Hepatocyte (in vitro differentiated cells): ENCODE results near the gene NOP56. TPM values are rescaled to one million over a fixed set of nuclear protein-coding genes. Genes with fewer than 3 reads are reported as not detected.

ENCODE experiments used
- DNase-seq: peaks from one replicate; pipeline ENCODE4 v3.0.0-alpha.2; 2016; ENCODE audit warnings: low spot score
- H2AFZ ChIP-seq: fragments of 200-600 bp; sonication (generic); 2 replicates; pipeline ENCODE4 v1.6.0; 2016; ENCODE audit warnings: antibody characterized with exemption, mild to moderate bottlenecking
- H3K27ac ChIP-seq: fragments of 200-600 bp; sonication (generic); 2 replicates; pipeline ENCODE4 v1.5.1; 2016; ENCODE audit warnings: mild to moderate bottlenecking
- H3K27me3 ChIP-seq: fragments of 200-600 bp; sonication (generic); 2 replicates; pipeline ENCODE4 v1.6.1; 2016
- H3K36me3 ChIP-seq: fragments of 200-600 bp; sonication (generic); replicated peaks from 2 replicates; pipeline ENCODE4 v1.5.1; 2016; ENCODE audit warnings: low read depth; ENCODE audit not compliant: insufficient read depth
- H3K4me1 ChIP-seq: fragments of 200-600 bp; sonication (generic); 2 replicates; pipeline ENCODE4 v1.5.1; 2016; ENCODE audit warnings: mild to moderate bottlenecking, moderate library complexity; ENCODE audit not compliant: insufficient read depth
- H3K4me2 ChIP-seq: fragments of 200-600 bp; sonication (generic); 2 replicates; pipeline ENCODE4 v1.6.0; 2016
- H3K4me3 ChIP-seq: fragments of 200-600 bp; sonication (generic); 2 replicates; pipeline ENCODE4 v1.5.1; 2016; ENCODE audit warnings: mild to moderate bottlenecking
- H3K79me2 ChIP-seq: fragments of 200-600 bp; sonication (generic); 2 replicates; pipeline ENCODE4 v1.6.0; 2017; ENCODE audit warnings: mild to moderate bottlenecking
- H3K9me2 ChIP-seq: fragments of 200-600 bp; sonication (generic); replicated peaks from 2 replicates; pipeline ENCODE4 v1.6.0; 2017; ENCODE audit warnings: mild to moderate bottlenecking; ENCODE audit not compliant: insufficient read depth
- H3K9me3 ChIP-seq: fragments of 200-600 bp; sonication (generic); 2 replicates; pipeline ENCODE4 v1.5.1; 2016; ENCODE audit warnings: low read depth, mild to moderate bottlenecking
- H4K20me1 ChIP-seq: fragments of 200-600 bp; sonication (generic); 2 replicates; pipeline ENCODE4 v1.6.0; 2016; ENCODE audit warnings: mild to moderate bottlenecking; ENCODE audit not compliant: insufficient read depth, poor library complexity, severe bottlenecking
- EZH2 ChIP-seq: fragments of 200-600 bp; sonication (generic); IDR thresholded peaks from 2 replicates; pipeline ENCODE4 v1.6.1; 2016; ENCODE audit warnings: antibody characterized with exemption, mild to moderate bottlenecking, borderline replicate concordance
- EZH2phosphoT487 ChIP-seq: fragments of 200-600 bp; sonication (generic); IDR thresholded peaks from one replicate; pipeline ENCODE4 v1.6.1; 2018; ENCODE audit warnings: antibody characterized with exemption, mild to moderate bottlenecking, low read depth, moderate library complexity; ENCODE audit not compliant: unreplicated experiment, severe bottlenecking
- WGBS: methylation state at CpG from one replicate; pipeline ENCODE4 v1.1.6; 2016; ENCODE audit warnings: low lambda C conversion rate; ENCODE audit errors: missing lambda C conversion rate; 5-methylcytosine and 5-hydroxymethylcytosine counted together
- polyA plus RNA-seq: library from polyadenylated mRNA; unstranded; fragments of >200 nt; fragmentation: Nextera tagmentation; extraction: Ambion mirVana; gene quantifications from 2 replicates; pipeline ENCODE4 v1.2.1, GENCODE V29; 2016
- total RNA-seq: library from RNA; depleted of rRNA; stranded (reverse); fragments of >200 nt; gene quantifications from 2 replicates; pipeline ENCODE4 v1.2.3, GENCODE V29; 2014
- TF ChIP-seq, protein P1 (sequence below): fragments of 200-600 bp; sonication (generic); IDR thresholded peaks from 2 replicates; pipeline ENCODE4 v1.5.1; 2016; ENCODE audit warnings: antibody characterized with exemption, mild to moderate bottlenecking; ENCODE audit not compliant: poor library complexity

Gene NOP56
- total and polyA plus RNA-seq, 2 experiments from 2014 or later: 102 to 192 TPM

DNA sequence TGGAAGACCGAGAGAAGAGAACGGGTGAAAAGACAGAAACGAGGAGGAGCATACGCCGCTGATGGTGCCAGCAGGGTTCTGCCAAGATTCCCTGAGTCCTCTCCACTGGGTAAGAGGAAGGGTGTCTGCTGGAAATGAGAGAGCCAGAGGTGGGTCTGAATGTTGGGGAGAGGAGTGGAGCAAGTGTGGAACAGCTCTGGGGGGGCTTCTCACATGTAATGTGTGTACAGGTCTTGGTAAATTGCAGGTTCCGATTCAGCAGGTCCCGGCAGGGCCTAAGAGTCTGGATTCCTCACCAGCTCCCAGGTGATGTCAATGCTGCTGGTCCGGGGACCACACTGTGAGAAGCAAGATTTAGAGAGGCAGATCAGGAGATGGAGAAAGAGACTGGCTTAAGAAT lies 38.7 kb downstream of the NOP56 start:
- WGBS: 92% methylated on average over 8 of the region's 8 CpGs
- H3K27me3 ChIP-seq: peaks cover 48% of the 10 kb centered on the region

DNA sequence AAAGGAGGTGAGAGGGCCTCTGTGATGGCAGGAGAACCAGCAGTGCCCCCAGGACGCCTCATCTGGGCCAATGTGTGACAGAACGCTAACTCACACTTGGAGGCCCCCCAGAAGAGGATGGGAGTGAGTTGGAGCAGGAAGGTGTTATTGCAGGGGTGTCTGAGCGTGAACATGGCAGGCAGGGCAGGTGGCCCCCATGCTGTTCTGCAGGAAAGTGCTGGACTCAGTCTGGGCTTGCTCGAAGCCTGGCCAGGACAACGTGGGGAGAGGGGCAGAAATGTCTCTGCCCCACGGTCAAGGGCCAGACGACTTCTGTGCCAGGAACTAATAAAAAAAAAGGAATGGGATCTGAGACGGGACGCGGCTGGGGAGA lies 39.2 kb downstream of the NOP56 start:
- WGBS: 52% methylated on average over 10 of the region's 10 CpGs
- Histone ChIP-seq H4K20me1 (no peaks in the 10 kb centered on the region), H3K9me3 (no peaks in the 10 kb centered on the region), H3K4me1 (no peaks in the 10 kb centered on the region), H3K9me2 (no peaks in the 10 kb centered on the region), H3K27ac (peak overlapping the region; percentile 13), H3K4me2 (peak overlapping the region; percentile 80), H3K79me2 (no peaks in the 10 kb centered on the region), H2AFZ (peak overlapping the region; percentile 96), H3K27me3 (peaks cover 42% of the 10 kb centered on the region), H3K36me3 (no peaks in the 10 kb centered on the region), H3K4me3 (peak overlapping the region; percentile 31)
- no peak for TF ChIP-seq EZH2
- no peak for TF ChIP-seq EZH2phosphoT487
- TF ChIP-seq, protein P1, sequence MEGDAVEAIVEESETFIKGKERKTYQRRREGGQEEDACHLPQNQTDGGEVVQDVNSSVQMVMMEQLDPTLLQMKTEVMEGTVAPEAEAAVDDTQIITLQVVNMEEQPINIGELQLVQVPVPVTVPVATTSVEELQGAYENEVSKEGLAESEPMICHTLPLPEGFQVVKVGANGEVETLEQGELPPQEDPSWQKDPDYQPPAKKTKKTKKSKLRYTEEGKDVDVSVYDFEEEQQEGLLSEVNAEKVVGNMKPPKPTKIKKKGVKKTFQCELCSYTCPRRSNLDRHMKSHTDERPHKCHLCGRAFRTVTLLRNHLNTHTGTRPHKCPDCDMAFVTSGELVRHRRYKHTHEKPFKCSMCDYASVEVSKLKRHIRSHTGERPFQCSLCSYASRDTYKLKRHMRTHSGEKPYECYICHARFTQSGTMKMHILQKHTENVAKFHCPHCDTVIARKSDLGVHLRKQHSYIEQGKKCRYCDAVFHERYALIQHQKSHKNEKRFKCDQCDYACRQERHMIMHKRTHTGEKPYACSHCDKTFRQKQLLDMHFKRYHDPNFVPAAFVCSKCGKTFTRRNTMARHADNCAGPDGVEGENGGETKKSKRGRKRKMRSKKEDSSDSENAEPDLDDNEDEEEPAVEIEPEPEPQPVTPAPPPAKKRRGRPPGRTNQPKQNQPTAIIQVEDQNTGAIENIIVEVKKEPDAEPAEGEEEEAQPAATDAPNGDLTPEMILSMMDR: no peak
- DNase-seq: no peak

More for the DNA sequence above, 38.7 kb downstream of the NOP56 start:
- Histone ChIP-seq H3K4me3 (no peak overlapping the region), H4K20me1 (no peaks in the 10 kb centered on the region), H3K79me2 (no peaks in the 10 kb centered on the region), H3K4me2 (no peak overlapping the region), H3K36me3 (no peaks in the 10 kb centered on the region), H3K9me2 (no peaks in the 10 kb centered on the region), H2AFZ (no peak overlapping the region), H3K27ac (no peak overlapping the region), H3K4me1 (no peaks in the 10 kb centered on the region), H3K9me3 (no peaks in the 10 kb centered on the region)
- DNase-seq: no peak
- TF ChIP-seq, protein P1: no peak

DNA sequence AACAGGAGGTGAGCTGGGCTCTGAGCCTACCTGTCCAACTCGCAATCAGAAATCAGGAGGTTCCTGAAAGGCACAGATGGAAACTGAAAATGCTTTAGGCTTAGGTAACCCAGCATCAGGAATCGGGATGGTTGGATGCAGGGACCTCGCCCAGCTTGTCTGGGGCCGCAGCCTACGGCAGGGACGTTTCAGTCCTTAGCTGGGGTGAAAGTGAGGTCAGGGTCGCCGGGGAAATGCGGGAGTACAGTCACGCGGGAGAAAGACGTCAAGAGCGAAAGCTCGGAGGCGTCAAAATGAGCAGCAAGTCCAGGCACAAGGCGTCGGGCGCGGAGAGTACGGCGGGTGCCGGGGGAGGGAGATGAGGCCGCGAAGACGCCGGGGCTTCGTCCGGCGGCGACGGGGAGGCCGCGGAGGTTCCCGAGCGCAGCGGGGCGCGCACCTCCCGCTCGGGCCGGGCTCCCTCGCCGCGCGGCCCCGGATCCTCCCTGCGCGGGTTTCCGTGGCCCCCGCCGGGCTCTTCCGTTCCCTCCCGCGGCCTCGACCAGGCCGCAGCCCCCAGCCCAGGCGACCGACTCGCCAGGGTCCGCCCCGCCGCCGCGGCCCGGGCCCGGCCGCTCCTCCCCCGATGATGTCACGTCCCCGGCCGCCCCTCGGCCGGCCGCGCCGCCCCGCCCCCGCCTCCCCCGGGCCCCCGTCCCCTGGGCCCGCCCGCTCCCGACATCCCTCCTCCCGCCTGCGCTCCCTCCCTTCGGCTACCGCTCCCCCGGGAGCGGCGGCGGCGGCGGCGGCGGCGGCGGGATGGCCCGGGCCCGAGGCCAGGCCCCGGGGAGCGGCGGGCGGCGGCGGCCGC lies 39.8 kb downstream of the NOP56 start, which contains the start of gene EBF4:
Gene EBF4, plus strand, starts transcription at position 745 of the 850 bp plus-strand sequence. CDS start 866 bp downstream, outside the sequence.
- 5% methylated on average over 20 of the region's 106 CpGs for WGBS
- H3K4me2 ChIP-seq: peak within 1 kb of the TSS; percentile 81
- peak; percentile 73 for DNase-seq
- H2AFZ ChIP-seq: peak within 1 kb of the TSS; percentile 96
- no peaks in the 10 kb centered on the region for H3K4me1 ChIP-seq
- no peaks in the 10 kb centered on the region for H3K36me3 ChIP-seq
- H3K9me3 ChIP-seq: no peaks in the 10 kb centered on the region
- TF ChIP-seq, protein P1: no peak
- TF ChIP-seq EZH2 (no peak), EZH2phosphoT487 (no peak)
- H3K27me3 ChIP-seq: peaks cover 36% of the 10 kb centered on the region
- H3K79me2 ChIP-seq: no peaks in the 10 kb centered on the region
- no peaks in the 10 kb centered on the region for H3K9me2 ChIP-seq
- H3K4me3 ChIP-seq: peak within 1 kb of the TSS; percentile 31
- H4K20me1 ChIP-seq: no peaks in the 10 kb centered on the region
- peak within 1 kb of the TSS; percentile 13 for H3K27ac ChIP-seq
